Measurements from ENCODE around the gene RBM4B. TPM values are rescaled to one million over a fixed set of nuclear protein-coding genes. Genes with fewer than 3 reads are reported as not detected.

RBM4B gene
- total RNA-seq, 6 experiments from 2014 or later, result 17.0 to 21.1 (median 18.2) TPM

DNA sequence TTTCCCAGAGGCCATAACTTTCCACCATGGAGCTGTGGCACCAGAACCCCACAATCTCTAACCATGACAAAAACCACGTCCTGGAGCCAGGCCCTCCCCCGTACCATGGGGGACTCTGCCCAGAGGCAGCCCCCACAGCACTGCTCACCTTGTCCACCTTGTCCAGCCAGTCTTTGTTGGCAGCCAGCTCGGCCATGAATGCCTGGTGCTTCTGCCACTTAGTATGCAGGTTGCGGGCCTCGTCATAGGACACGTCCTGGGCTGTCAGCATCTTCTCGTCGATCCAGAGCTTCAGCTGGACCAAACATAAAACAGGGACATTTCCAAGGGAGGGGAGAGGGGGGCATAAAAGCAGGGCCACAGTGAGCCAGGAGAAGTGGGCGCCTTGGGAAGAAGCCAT lies 20.8 kb upstream of the RBM4B start:
- Mint-ChIP-seq H3K27me3 (ENCODE audit: insufficient read depth) (peaks cover 13% of the 10 kb centered on the region), H3K9me3 (peaks cover 14% of the 10 kb centered on the region; the same call in 1 of the 2 replicates), H3K4me3 (no peak overlapping the region), H3K36me3 (ENCODE audit: low read depth) (peaks cover 4% of the 10 kb centered on the region), H3K27ac (no peak overlapping the region), H3K4me1 (ENCODE audit: low read depth) (no peaks in the 10 kb centered on the region)
- TF ChIP-seq CTCF (IDR thresholded peaks at IDR 0.05), result no peak
- no peak for DNase-seq

DNA sequence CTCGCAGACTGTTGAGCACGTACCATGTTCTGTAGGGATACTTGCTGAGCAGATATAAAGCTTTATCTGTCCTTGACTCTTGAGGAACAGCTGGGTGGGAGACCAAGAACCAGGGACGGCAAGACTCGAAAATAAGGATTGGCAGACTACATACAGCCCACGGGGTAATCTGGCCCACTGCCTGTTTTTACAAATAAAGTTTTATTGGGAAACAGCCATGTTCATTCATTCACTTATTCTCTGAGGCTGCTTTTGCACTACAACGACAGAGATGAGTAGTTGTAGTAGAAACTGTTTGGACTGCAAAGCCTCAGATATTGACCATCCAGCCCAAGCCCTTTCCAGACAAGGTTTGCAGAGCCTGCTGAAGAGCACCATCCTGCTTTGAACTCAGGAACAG lies 20.3 kb upstream of the RBM4B start:
- no peak overlapping the region for H3K4me3 Mint-ChIP-seq
- no peaks in the 10 kb centered on the region for H3K4me1 Mint-ChIP-seq (ENCODE audit: low read depth)
- H3K36me3 Mint-ChIP-seq (ENCODE audit: low read depth), result peaks cover 4% of the 10 kb centered on the region
- no peak overlapping the region for H3K27ac Mint-ChIP-seq
- H3K27me3 Mint-ChIP-seq (ENCODE audit: insufficient read depth), result peaks cover 18% of the 10 kb centered on the region
- no peak for TF ChIP-seq CTCF (IDR thresholded peaks at IDR 0.05)
- peaks cover 14% of the 10 kb centered on the region; the same call in 1 of the 2 replicates for H3K9me3 Mint-ChIP-seq
- DNase-seq, result no peak

DNA sequence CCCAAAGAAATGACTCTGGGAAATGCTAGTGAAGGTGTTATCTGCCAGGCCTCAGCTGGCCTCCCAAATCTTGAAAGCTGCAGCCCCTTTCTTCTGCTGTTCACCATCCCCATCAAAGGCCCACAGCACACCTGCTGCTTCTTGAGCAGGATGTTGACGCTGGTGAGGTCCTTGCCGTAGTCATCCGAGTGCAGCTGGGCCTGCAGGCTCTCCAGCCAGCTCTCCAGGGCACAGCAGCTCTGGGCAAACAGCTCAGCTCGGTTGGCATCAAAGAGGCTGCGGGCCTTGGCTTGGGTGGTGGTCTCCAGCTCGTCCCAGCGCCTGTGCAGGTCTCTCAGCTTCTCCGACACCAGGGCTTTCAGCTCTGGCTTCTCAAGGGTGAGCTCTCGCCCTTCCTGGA lies 18.5 kb upstream of the RBM4B start:
- H3K27me3 Mint-ChIP-seq (ENCODE audit: insufficient read depth), result peaks cover 20% of the 10 kb centered on the region
- H3K4me1 Mint-ChIP-seq (ENCODE audit: low read depth), result no peaks in the 10 kb centered on the region
- no peak for TF ChIP-seq CTCF (IDR thresholded peaks at IDR 0.05)
- peaks cover 10% of the 10 kb centered on the region; the same call in 1 of the 2 replicates for H3K9me3 Mint-ChIP-seq
- H3K27ac Mint-ChIP-seq, result no peak overlapping the region
- H3K36me3 Mint-ChIP-seq (ENCODE audit: low read depth), result peaks cover 4% of the 10 kb centered on the region
- DNase-seq, result no peak
- H3K4me3 Mint-ChIP-seq, result no peak overlapping the region

GRCh38 chr11:66694732-66695207 lies 17.1 kb upstream of the RBM4B start:
- Mint-ChIP-seq H3K4me3 (no peak overlapping the region), H3K27ac (no peak overlapping the region), H3K9me3 (peaks cover 6% of the 10 kb centered on the region; the same call in 1 of the 2 replicates), H3K36me3 (ENCODE audit: low read depth) (peaks cover 4% of the 10 kb centered on the region), H3K27me3 (ENCODE audit: insufficient read depth) (peaks cover 19% of the 10 kb centered on the region), H3K4me1 (ENCODE audit: low read depth) (no peaks in the 10 kb centered on the region)
- TF ChIP-seq CTCF (IDR thresholded peaks at IDR 0.05), result peak; percentile 97
- DNase-seq, result peak; percentile 97

DNA sequence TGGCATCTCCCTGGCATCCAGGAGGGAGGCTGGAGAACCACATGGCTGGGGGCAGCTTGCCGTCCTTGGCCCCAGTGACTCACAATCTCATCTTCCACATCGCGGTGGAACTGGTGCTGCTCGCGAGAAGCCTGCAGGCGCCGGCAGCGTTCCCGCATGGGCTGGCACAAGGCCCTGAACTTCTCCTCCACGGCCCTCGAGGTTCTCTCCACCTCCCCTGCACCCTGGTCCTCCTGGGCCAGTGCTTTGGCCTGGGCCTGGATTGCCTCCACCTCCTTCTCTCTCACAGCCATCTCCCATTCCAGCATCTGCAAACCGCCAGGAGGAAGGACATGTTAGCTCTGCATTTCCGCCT lies 16.3 kb upstream of the RBM4B start:
- Mint-ChIP-seq H3K36me3 (ENCODE audit: low read depth) (no peaks in the 10 kb centered on the region; the same call in 1 of the 2 replicates), H3K4me3 (no peak overlapping the region), H3K9me3 (peaks cover under 1% of the 10 kb centered on the region; the same call in 1 of the 2 replicates), H3K4me1 (ENCODE audit: low read depth) (no peaks in the 10 kb centered on the region), H3K27ac (no peak overlapping the region), H3K27me3 (ENCODE audit: insufficient read depth) (peaks cover 16% of the 10 kb centered on the region)
- TF ChIP-seq CTCF (IDR thresholded peaks at IDR 0.05), result no peak
- DNase-seq, result no peak

Data from HFFc6 (cell line).